Left lung (tissue), 10 donors: ENCODE measurements around the gene TIMM50. TPM values are rescaled to one million over a fixed set of nuclear protein-coding genes. Genes with fewer than 3 reads are reported as not detected.

Experiments used
- ATAC-seq: fragments of 200-7000 bp; cut with Tn5 transposase; one replicate; pipeline ENCODE4 v1.9.1; 2020; ENCODE audit warnings: moderate library complexity
- DNase-seq, 4 donors: peaks; one replicate each; pipeline ENCODE4 v3.0.0-alpha.2; 2013 to 2020
- H3K27ac ChIP-seq, 2 donors: fragments of 200-600 bp; sonication (generic) in 1 of 2; one replicate each; pipeline versions ENCODE4 v1.5.0 to v1.8.0; 2020 to 2021
- H3K27me3 ChIP-seq, 2 donors: fragments of 200-600 bp; sonication (generic) in 1 of 2; one replicate each; pipeline versions ENCODE4 v1.5.0 to v1.8.0; 2020 to 2021
- H3K36me3 ChIP-seq, 2 donors: fragments of 200-600 bp; sonication (generic) in 1 of 2; one replicate each; pipeline versions ENCODE4 v1.5.0 to v1.8.0; 2020 to 2021
- H3K4me1 ChIP-seq, 2 donors: fragments of 200-600 bp; one replicate each; pipeline ENCODE4 v1.8.0; 2021
- H3K4me3 ChIP-seq, 2 donors: fragments of 200-600 bp; sonication (generic) in 1 of 2; one replicate each; pipeline versions ENCODE4 v1.5.0 to v1.8.0; 2020 to 2021; ENCODE audit warnings: mild to moderate bottlenecking in 1 of 2
- H3K9me3 ChIP-seq, 2 donors: fragments of 200-600 bp; sonication (generic) in 1 of 2; one replicate each; pipeline versions ENCODE4 v1.5.0 to v1.8.0; 2020 to 2021
- CTCF ChIP-seq, 2 donors: fragments of 200-600 bp; sonication (generic) in 1 of 2; IDR thresholded peaks; one replicate each; pipeline versions ENCODE4 v1.5.0 to v1.8.0; 2021; ENCODE audit warnings: antibody characterized with exemption in 2 of 2
- intact Hi-C, 2 donors: fragments of 100-400 bp; cut with DNase I; formaldehyde crosslinking; loops; one replicate each; pipeline versions ENCODE4 v1.11.2 to v1.14.2; 2022
- polyA plus RNA-seq, 6 donors: library from polyadenylated mRNA; unstranded; fragments of 120-200 nt; gene quantifications; one replicate each; pipeline ENCODE4 v1.2.1, GENCODE V29; 2013; ENCODE audit not compliant: insufficient read length in 6 of 6
- total RNA-seq, 2 donors: library from RNA; stranded (reverse); fragmentation: NEBNext Ultra II Directional; extraction: Animal tissue kit (Norgen Biotek cat#: 25700); gene quantifications; one replicate each; pipeline ENCODE4 v1.2.1, GENCODE V29; 2021
- donor health status: DM: no; HTN: yes; CAD: no.
- donor health status: DM: no; HTN: no; CAD: no.

The TIMM50 gene
- total and polyA plus RNA-seq, 8 donors, result 46.0 to 76.0 (median 68.4) TPM

GRCh38 chr19:39444598-39445195 is 35.9 kb upstream of the TIMM50 start:
- H3K36me3 ChIP-seq, result peaks cover 0 to 15% of the 10 kb centered on the region in 2 donors
- ATAC-seq (peak; percentile 10), DNase-seq (no peak)
- peak overlapping the region; percentile 83 to 88 for H3K4me3 ChIP-seq
- H3K27me3 ChIP-seq, result no peaks in the 10 kb centered on the region
- H3K9me3 ChIP-seq, result no peaks in the 10 kb centered on the region
- intact Hi-C loops, result no loop called here
- no peak for TF ChIP-seq CTCF (IDR thresholded peaks at IDR 0.05)
- H3K4me1 ChIP-seq, result peaks cover 20 to 53% of the 10 kb centered on the region in 2 donors
- peak overlapping the region; percentile 96 for H3K27ac ChIP-seq

- peak; percentile 98 for ATAC-seq
- no peak for TF ChIP-seq CTCF (IDR thresholded peaks at IDR 0.05)
- peaks cover 20 to 54% of the 10 kb centered on the region in 2 donors for H3K4me1 ChIP-seq
- no peaks in the 10 kb centered on the region for H3K9me3 ChIP-seq
- peak within 1 kb of the TSS; percentile 83 to 88 for H3K4me3 ChIP-seq
- H3K27me3 ChIP-seq, result no peaks in the 10 kb centered on the region
- intact Hi-C loops, result no loop called here
- peak within 1 kb of the TSS; percentile 96 for H3K27ac ChIP-seq
- peaks cover 0 to 22% of the 10 kb centered on the region in 2 donors for H3K36me3 ChIP-seq
- DNase-seq, result peak; percentile 97 to 98 (median 98)
Measured at GRCh38 chr19:39445196-39446111, 35.2 kb upstream of the TIMM50 start, which contains the start of gene SUPT5H. SUPT5H (plus strand) TSS chr19:39445582; CDS start chr19:39445891, 309 bp downstream.

- no peak for TF ChIP-seq CTCF (IDR thresholded peaks at IDR 0.05)
- intact Hi-C loops, result no loop called here
- no peak for DNase-seq
- H3K4me1 ChIP-seq, result peaks cover 20 to 50% of the 10 kb centered on the region in 2 donors
- H3K27ac ChIP-seq, result peak overlapping the region in 1 of 2 donors; percentile 2
- ATAC-seq, result no peak
- H3K27me3 ChIP-seq, result no peaks in the 10 kb centered on the region
- H3K9me3 ChIP-seq, result no peaks in the 10 kb centered on the region
- peak overlapping the region; percentile 83 to 88 for H3K4me3 ChIP-seq
- H3K36me3 ChIP-seq, result peaks cover 0 to 24% of the 10 kb centered on the region in 2 donors
Measured at GRCh38 chr19:39446365-39447084, 34.1 kb upstream of the TIMM50 start.

GRCh38 chr19:39448271-39448670 is 32.4 kb upstream of the TIMM50 start:
- DNase-seq, result no peak
- ATAC-seq, result no peak
- intact Hi-C loops, result no loop called here
- H3K4me1 ChIP-seq, result peaks cover 20 to 50% of the 10 kb centered on the region in 2 donors
- H3K9me3 ChIP-seq, result no peaks in the 10 kb centered on the region
- no peak for TF ChIP-seq CTCF (IDR thresholded peaks at IDR 0.05)
- H3K27ac ChIP-seq, result no peak overlapping the region
- peaks cover 0 to 39% of the 10 kb centered on the region in 2 donors for H3K36me3 ChIP-seq
- no peak overlapping the region for H3K4me3 ChIP-seq
- H3K27me3 ChIP-seq, result no peaks in the 10 kb centered on the region
